Right renal cortex interstitium (tissue), 3 donors: ENCODE measurements around the gene PLXNA4. TPM values are rescaled to one million over a fixed set of nuclear protein-coding genes. Genes with fewer than 3 reads are reported as not detected.
"Not testable (repeated sequence)": the region's sequence is repeated elsewhere in the genome, so short reads cannot be mapped to it uniquely, and the experiment has no call there.

Source experiments
- DNase-seq, 3 donors: peaks; one replicate each; pipeline ENCODE4 v3.0.0-alpha.2; 2013; ENCODE audit warnings: low read depth in 3 of 3, low spot score in 2 of 3
- polyA plus RNA-seq, 3 donors: library from polyadenylated mRNA; unstranded; fragments of 120-200 nt; gene quantifications; one replicate each; pipeline ENCODE4 v1.2.1, GENCODE V29; 2013; ENCODE audit not compliant: insufficient read length in 3 of 3

PLXNA4 gene
- 10 to 100 TPM; 11.8 to 14.5 (median 13.5) TPM for polyA plus RNA-seq

- DNase-seq: no peak
Observed at GRCh38 chr7:132575982-132576720, at the start of gene PLXNA4. Gene PLXNA4, minus strand, starts transcription at chr7:132576470. Its CDS starts 67,777 bp downstream, at chr7:132508693.

GRCh38 chr7:132625651-132626050 lies 49.4 kb upstream of the PLXNA4 start:
- DNase-seq: no peak

GRCh38 chr7:132622081-132622480 lies 45.8 kb upstream of the PLXNA4 start:
- DNase-seq: no peak

- no peak for DNase-seq
Observed at GRCh38 chr7:132619967-132620366, 43.7 kb upstream of the PLXNA4 start.

GRCh38 chr7:132618956-132619305 lies 42.7 kb upstream of the PLXNA4 start:
- DNase-seq: no peak

- DNase-seq: no peak
Observed at GRCh38 chr7:132618271-132618955, 42.1 kb upstream of the PLXNA4 start.

- DNase-seq: peak in 2 of 3 donors; percentile 25 to 43
Observed at GRCh38 chr7:132614428-132615318, 38.4 kb upstream of the PLXNA4 start.

GRCh38 chr7:132613737-132614136 lies 37.5 kb upstream of the PLXNA4 start:
- DNase-seq: no peak

- DNase-seq: no peak
Observed at GRCh38 chr7:132610995-132611394, 34.7 kb upstream of the PLXNA4 start.

- no peak for DNase-seq
Observed at GRCh38 chr7:132609906-132610520, 33.7 kb upstream of the PLXNA4 start.

GRCh38 chr7:132609222-132609621 lies 33.0 kb upstream of the PLXNA4 start:
- DNase-seq: no peak

GRCh38 chr7:132608523-132608922 lies 32.3 kb upstream of the PLXNA4 start:
- DNase-seq: no peak

GRCh38 chr7:132607656-132608055 lies 31.4 kb upstream of the PLXNA4 start:
- no peak for DNase-seq

- no peak for DNase-seq
Observed at GRCh38 chr7:132604121-132604520, 27.9 kb upstream of the PLXNA4 start.

- no peak for DNase-seq
Observed at GRCh38 chr7:132603220-132603833, 27.1 kb upstream of the PLXNA4 start.

GRCh38 chr7:132601783-132602182 lies 25.5 kb upstream of the PLXNA4 start:
- no peak for DNase-seq

GRCh38 chr7:132596588-132596987 lies 20.3 kb upstream of the PLXNA4 start:
- no peak for DNase-seq

- not testable (repeated sequence) for DNase-seq
Observed at GRCh38 chr7:132594741-132595140, 18.5 kb upstream of the PLXNA4 start.

GRCh38 chr7:132592936-132593335 lies 16.7 kb upstream of the PLXNA4 start:
- DNase-seq: no peak

GRCh38 chr7:132592231-132592920 lies 16.1 kb upstream of the PLXNA4 start:
- DNase-seq: no peak
